Esophagus (tissue), 2 donors: ENCODE results near the gene PPIP5K1. TPM values are rescaled to one million over a fixed set of nuclear protein-coding genes. Genes with fewer than 3 reads are reported as not detected.

Experiments
- H3K27ac ChIP-seq, 2 donors: one replicate each; pipeline ENCODE4 v1.5.1; 2013; ENCODE audit warnings: low read depth in 2 of 2, mild to moderate bottlenecking in 2 of 2, inconsistent platforms in 1 of 2, low read length in 1 of 2, moderate library complexity in 1 of 2
- H3K27me3 ChIP-seq, 2 donors: one replicate each; pipeline ENCODE4 v1.6.1; 2013; ENCODE audit warnings: low read length in 2 of 2, control low read depth in 1 of 2, mild to moderate bottlenecking in 1 of 2; ENCODE audit not compliant: insufficient read depth in 2 of 2, control insufficient read depth in 1 of 2
- H3K36me3 ChIP-seq, 2 donors: one replicate each; pipeline ENCODE4 v1.6.1; 2013; ENCODE audit warnings: low read length in 1 of 2; ENCODE audit not compliant: control insufficient read depth in 2 of 2, insufficient read depth in 2 of 2
- H3K4me1 ChIP-seq, 2 donors: one replicate each; pipeline ENCODE4 v1.6.1; 2013; ENCODE audit warnings: low read length in 1 of 2; ENCODE audit not compliant: control insufficient read depth in 2 of 2, insufficient read depth in 2 of 2
- H3K4me3 ChIP-seq, 2 donors: one replicate each; pipeline ENCODE4 v1.5.1; 2013; ENCODE audit warnings: low read length in 2 of 2, mild to moderate bottlenecking in 2 of 2, low read depth in 1 of 2, moderate library complexity in 1 of 2
- H3K9me3 ChIP-seq, 2 donors: one replicate each; pipeline ENCODE4 v1.6.1; 2013; ENCODE audit warnings: mild to moderate bottlenecking in 2 of 2, low read depth in 1 of 2, low read length in 1 of 2, moderate library complexity in 1 of 2; ENCODE audit not compliant: control insufficient read depth in 2 of 2, insufficient read depth in 1 of 2
- WGBS, 2 donors: extraction: QIAGEN DNeasy Blood & Tissue Kit; methylation state at CpG; one replicate each; pipeline ENCODE4 v1.1.7; 2013; 5-methylcytosine and 5-hydroxymethylcytosine counted together
- polyA plus RNA-seq, 2 donors: library from polyadenylated mRNA; stranded (reverse); fragments of 200-250 nt; gene quantifications; one replicate each; pipeline ENCODE4 v1.2.3, GENCODE V29; 2013
- donor health status: healthy with polysubstance abuse.
- donor health status: Bipolar disorder and iron deficiency.

Gene PPIP5K1
- polyA plus RNA-seq, 2 donors = 10.9 to 17.8 TPM

DNA sequence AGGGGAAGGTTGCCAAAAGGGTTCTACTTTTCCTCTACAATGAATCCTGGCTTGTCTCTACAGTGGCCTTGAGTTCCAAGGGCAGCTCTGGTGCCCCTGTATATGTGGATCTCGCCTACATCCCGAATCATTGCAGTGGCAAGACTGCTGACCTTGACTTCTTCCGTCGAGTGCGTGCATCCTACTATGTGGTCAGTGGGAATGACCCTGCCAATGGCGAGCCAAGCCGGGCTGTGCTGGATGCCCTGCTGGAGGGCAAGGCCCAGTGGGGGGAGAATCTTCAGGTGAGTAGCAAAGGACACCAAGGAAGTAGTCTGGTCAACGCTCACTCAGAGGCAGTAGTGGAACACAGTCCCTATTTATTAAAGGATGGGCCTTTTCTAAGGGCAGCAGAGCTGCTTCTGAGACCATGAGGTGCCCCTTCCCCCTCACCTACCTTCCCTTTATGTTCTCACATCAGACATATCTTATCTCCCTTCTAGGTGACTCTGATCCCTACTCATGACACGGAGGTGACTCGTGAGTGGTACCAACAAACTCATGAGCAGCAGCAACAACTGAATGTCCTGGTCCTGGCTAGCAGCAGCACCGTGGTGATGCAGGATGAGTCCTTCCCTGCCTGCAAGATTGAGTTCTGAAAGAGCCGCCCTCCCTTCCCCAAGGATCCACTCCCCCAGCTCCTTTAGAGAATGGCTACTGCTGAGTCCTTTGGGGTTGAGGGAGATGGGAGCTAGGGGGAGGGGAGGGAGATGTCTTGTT is 60.2 kb downstream of the PPIP5K1 start:
- Histone ChIP-seq H3K36me3 (peaks cover 0 to 6% of the 10 kb centered on the region in 2 donors), H3K4me1 (no peaks in the 10 kb centered on the region), H3K4me3 (no peak overlapping the region), H3K27ac (no peak overlapping the region), H3K27me3 (no peaks in the 10 kb centered on the region), H3K9me3 (no peaks in the 10 kb centered on the region)
- 88 to 91% methylated on average over 12 of the region's 12 CpGs for WGBS, 2 donors

DNA sequence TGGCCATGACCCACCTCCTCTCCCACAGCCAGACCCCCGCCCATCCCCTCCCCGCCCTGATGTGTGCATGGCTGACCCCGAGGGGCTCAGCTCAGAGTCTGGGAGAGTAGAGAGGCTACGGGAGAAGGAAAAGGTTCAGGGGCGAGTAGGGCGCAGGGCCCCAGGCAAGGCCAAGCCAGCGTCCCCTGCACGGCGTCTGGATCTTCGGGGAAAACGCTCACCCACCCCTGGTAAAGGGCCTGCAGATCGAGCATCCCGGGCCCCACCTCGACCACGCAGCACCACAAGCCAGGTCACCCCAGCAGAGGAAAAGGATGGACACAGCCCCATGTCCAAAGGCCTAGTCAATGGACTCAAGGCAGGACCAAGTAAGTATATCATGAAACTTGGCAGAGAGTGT is 60.9 kb downstream of the PPIP5K1 start:
- no peak overlapping the region for H3K4me3 ChIP-seq
- no peaks in the 10 kb centered on the region for H3K9me3 ChIP-seq
- WGBS, 2 donors = 94 to 95% methylated on average over 15 of the region's 15 CpGs
- no peaks in the 10 kb centered on the region for H3K27me3 ChIP-seq
- no peak overlapping the region for H3K27ac ChIP-seq
- peaks cover 0 to 2% of the 10 kb centered on the region in 2 donors for H3K36me3 ChIP-seq
- H3K4me1 ChIP-seq = no peaks in the 10 kb centered on the region

DNA sequence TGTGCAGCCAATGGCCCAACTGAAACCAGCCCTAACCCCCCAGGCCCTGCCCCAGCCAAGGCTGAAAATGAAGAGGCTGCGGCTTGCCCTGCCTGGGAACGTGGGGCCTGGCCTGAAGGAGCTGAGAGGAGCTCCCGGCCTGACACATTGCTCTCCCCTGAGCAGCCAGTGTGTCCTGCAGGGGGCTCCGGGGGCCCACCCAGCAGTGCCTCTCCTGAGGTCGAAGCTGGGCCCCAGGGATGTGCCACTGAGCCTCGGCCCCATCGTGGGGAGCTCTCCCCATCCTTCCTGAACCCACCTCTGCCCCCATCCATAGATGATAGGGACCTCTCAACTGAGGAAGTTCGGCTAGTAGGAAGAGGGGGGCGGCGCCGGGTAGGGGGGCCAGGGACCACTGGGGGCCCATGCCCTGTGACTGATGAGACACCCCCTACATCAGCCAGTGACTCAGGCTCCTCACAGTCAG is 61.4 kb downstream of the PPIP5K1 start:
- H3K4me1 ChIP-seq = no peaks in the 10 kb centered on the region
- 79 to 86% methylated on average over 11 of the region's 11 CpGs for WGBS, 2 donors

DNA sequence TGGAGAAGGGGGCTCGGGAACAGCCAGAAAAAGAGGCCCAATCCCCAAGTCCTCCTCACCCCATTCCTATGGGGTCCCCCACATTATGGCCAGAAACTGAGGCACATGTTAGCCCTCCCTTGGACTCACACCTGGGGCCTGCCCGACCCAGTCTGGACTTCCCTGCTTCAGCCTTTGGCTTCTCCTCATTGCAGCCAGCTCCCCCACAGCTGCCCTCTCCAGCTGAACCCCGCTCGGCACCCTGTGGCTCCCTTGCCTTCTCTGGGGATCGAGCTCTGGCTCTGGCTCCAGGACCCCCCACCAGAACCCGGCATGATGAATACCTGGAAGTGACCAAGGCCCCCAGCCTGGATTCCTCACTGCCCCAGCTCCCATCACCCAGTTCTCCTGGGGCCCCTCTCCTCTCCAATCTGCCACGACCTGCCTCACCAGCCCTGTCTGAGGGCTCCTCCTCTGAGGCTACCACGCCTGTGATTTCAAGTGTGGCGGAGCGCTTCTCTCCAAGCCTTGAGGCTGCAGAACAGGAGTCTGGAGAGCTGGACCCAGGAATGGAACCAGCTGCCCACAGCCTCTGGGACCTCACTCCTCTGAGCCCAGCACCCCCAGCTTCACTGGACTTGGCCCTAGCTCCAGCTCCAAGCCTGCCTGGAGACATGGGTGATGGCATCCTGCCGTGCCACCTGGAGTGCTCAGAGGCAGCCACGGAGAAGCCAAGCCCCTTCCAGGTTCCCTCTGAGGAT is 62.0 kb downstream of the PPIP5K1 start:
- H3K27ac ChIP-seq = no peak overlapping the region
- H3K4me3 ChIP-seq = no peak overlapping the region
- WGBS, 2 donors = 83 to 89% methylated on average over 12 of the region's 12 CpGs
- peaks cover 0 to 4% of the 10 kb centered on the region in 2 donors for H3K36me3 ChIP-seq
- H3K4me1 ChIP-seq = no peaks in the 10 kb centered on the region
- H3K27me3 ChIP-seq = no peaks in the 10 kb centered on the region
- no peaks in the 10 kb centered on the region for H3K9me3 ChIP-seq

More for the DNA sequence above, 61.4 kb downstream of the PPIP5K1 start:
- Histone ChIP-seq H3K36me3 (no peaks in the 10 kb centered on the region), H3K9me3 (no peaks in the 10 kb centered on the region), H3K4me3 (no peak overlapping the region), H3K27me3 (no peaks in the 10 kb centered on the region), H3K27ac (no peak overlapping the region)

DNA sequence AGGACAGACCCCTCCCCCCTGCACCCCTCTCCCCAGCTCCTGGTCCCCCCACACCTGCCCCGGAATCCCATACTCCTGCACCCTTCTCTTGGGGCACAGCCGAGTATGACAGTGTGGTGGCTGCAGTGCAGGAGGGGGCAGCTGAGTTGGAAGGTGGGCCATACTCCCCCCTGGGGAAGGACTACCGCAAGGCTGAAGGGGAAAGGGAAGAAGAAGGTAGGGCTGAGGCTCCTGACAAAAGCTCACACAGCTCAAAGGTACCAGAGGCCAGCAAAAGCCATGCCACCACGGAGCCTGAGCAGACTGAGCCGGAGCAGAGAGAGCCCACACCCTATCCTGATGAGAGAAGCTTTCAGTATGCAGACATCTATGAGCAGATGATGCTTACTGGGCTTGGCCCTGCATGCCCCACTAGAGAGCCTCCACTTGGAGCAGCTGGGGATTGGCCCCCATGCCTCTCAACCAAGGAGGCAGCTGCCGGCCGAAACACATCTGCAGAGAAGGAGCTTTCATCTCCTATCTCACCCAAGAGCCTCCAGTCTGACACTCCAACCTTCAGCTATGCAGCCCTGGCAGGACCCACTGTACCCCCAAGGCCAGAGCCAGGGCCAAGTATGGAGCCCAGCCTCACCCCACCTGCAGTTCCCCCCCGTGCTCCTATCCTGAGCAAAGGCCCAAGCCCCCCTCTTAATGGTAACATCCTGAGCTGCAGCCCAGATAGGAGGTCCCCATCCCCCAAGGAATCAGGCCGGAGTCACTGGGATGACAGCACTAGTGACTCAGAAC is 62.8 kb downstream of the PPIP5K1 start:
- no peaks in the 10 kb centered on the region for H3K27me3 ChIP-seq
- no peaks in the 10 kb centered on the region for H3K9me3 ChIP-seq
- H3K4me3 ChIP-seq = no peak overlapping the region
- no peaks in the 10 kb centered on the region for H3K4me1 ChIP-seq
- H3K27ac ChIP-seq = no peak overlapping the region
- peaks cover under 1 to 4% of the 10 kb centered on the region in 2 donors for H3K36me3 ChIP-seq
- 83 to 85% methylated on average over 9 of the region's 9 CpGs for WGBS, 2 donors

DNA sequence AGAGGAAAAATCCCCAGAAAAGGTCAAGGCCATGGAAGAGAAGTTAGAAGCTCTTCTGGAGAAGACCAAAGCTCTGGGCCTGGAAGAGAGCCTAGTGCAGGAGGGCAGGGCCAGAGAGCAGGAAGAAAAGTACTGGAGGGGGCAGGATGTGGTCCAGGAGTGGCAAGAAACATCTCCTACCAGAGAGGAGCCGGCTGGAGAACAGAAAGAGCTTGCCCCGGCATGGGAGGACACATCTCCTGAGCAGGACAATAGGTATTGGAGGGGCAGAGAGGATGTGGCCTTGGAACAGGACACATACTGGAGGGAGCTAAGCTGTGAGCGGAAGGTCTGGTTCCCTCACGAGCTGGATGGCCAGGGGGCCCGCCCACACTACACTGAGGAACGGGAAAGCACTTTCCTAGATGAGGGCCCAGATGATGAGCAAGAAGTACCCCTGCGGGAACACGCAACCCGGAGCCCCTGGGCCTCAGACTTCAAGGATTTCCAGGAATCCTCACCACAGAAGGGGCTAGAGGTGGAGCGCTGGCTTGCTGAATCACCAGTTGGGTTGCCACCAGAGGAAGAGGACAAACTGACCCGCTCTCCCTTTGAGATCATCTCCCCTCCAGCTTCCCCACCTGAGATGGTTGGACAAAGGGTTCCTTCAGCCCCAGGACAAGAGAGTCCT is 63.6 kb downstream of the PPIP5K1 start:
- Histone ChIP-seq H3K27ac (no peak overlapping the region), H3K36me3 (peaks cover 4 to 5% of the 10 kb centered on the region in 2 donors), H3K9me3 (no peaks in the 10 kb centered on the region), H3K4me3 (no peak overlapping the region), H3K4me1 (no peaks in the 10 kb centered on the region), H3K27me3 (no peaks in the 10 kb centered on the region)
- 83 to 84% methylated on average over 11 of the region's 11 CpGs for WGBS, 2 donors

DNA sequence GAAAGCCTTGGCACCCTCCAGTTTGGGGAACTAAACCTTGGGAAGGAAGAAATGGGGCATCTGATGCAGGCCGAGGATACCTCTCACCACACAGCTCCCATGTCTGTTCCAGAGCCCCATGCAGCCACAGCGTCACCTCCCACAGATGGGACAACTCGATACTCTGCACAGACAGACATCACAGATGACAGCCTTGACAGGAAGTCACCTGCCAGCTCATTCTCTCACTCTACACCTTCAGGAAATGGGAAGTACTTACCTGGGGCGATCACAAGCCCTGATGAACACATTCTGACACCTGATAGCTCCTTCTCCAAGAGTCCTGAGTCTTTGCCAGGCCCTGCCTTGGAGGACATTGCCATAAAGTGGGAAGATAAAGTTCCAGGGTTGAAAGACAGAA is 64.9 kb downstream of the PPIP5K1 start:
- H3K27ac ChIP-seq = no peak overlapping the region
- WGBS, 2 donors = 76 to 81% methylated on average over 4 of the region's 4 CpGs
- H3K27me3 ChIP-seq = no peaks in the 10 kb centered on the region
- H3K4me3 ChIP-seq = no peak overlapping the region
- H3K9me3 ChIP-seq = no peaks in the 10 kb centered on the region
- peaks cover 4 to 5% of the 10 kb centered on the region in 2 donors for H3K36me3 ChIP-seq
- H3K4me1 ChIP-seq = no peaks in the 10 kb centered on the region

DNA sequence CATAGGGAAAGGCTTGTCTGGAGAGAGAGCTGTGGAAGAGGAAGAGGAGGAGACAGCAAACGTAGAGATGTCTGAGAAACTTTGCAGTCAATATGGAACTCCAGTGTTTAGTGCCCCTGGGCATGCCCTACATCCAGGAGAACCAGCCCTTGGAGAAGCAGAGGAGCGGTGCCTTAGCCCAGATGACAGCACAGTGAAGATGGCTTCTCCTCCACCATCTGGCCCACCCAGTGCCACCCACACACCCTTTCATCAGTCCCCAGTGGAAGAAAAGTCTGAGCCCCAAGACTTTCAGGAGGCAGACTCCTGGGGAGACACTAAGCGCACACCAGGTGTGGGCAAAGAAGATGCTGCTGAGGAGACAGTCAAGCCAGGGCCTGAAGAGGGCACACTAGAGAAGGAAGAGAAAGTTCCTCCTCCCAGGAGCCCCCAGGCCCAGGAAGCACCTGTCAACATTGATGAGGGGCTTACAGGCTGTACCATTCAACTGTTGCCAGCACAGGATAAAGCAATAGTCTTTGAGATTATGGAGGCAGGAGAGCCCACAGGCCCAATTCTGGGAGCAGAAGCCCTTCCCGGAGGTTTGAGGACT is 65.7 kb downstream of the PPIP5K1 start:
- Histone ChIP-seq H3K36me3 (peaks cover 4 to 5% of the 10 kb centered on the region in 2 donors), H3K9me3 (no peaks in the 10 kb centered on the region), H3K27ac (no peak overlapping the region), H3K27me3 (no peaks in the 10 kb centered on the region), H3K4me3 (no peak overlapping the region), H3K4me1 (no peaks in the 10 kb centered on the region)
- WGBS, 2 donors = 90% methylated on average over 4 of the region's 4 CpGs

DNA sequence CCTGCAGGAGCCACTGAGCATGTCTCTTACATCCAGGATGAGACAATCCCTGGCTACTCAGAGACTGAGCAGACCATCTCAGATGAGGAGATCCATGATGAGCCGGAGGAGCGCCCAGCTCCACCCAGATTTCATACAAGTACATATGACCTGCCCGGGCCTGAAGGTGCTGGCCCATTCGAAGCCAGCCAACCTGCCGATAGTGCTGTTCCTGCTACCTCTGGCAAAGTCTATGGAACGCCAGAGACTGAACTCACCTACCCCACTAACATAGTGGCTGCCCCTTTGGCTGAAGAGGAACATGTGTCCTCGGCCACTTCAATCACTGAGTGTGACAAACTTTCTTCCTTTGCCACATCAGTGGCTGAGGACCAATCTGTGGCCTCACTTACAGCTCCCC is 66.4 kb downstream of the PPIP5K1 start:
- WGBS, 2 donors = 73 to 86% methylated on average over 7 of the region's 7 CpGs
- H3K27me3 ChIP-seq = no peaks in the 10 kb centered on the region
- H3K36me3 ChIP-seq = peaks cover 4 to 5% of the 10 kb centered on the region in 2 donors
- H3K9me3 ChIP-seq = no peaks in the 10 kb centered on the region
- H3K4me1 ChIP-seq = no peaks in the 10 kb centered on the region
- no peak overlapping the region for H3K27ac ChIP-seq
- no peak overlapping the region for H3K4me3 ChIP-seq
